KG1 (cell line): Measurements from ENCODE around the gene ST6GALNAC5.
"Not testable (repeated sequence)": the region's sequence is repeated elsewhere in the genome, so short reads cannot be mapped to it uniquely, and the experiment has no call there.

Experiments
- DNase-seq: peaks from one replicate; lab custom pipeline; 2025; lab: John Stamatoyannopoulos, UW

The ST6GALNAC5 gene

DNA sequence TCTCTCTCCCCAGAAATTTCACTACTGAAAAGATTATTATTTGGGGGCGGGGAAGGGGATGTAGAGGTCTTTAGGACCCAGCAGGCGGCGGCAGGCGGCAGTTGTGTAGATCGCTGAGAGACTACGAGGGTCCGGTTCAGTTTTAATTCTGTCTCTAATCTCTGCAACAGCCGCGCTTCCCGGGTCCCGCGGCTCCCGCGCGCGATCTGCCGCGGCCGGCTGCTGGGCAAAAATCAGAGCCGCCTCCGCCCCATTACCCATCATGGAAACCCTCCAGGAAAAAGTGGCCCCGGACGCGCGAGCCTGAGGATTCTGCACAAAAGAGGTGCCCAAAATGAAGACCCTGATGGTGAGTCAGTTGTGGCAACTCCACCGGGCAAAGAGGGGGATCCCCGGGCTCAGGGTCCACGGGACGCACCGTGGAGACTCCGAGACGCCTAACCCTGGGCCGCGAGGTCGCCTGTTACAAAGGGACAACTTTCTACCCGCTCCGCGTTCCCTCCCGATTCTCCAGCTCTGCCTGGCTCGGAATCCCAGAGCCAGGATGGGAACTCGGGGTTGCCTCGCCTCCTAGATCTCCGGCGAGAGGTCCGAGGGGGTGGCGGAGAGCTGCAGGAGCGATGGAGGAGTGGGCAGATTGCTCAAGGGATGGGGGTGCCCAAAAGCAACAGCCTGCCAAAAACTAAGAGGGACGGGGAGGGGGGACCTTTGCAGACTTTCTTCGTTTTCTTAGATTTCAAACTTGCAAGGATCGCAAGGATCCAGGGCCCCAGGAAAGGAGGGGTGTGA lies at the start of gene ST6GALNAC5:
Gene ST6GALNAC5 (plus strand): TSS at position 139 of the 789 bp plus-strand sequence.
- no peak for DNase-seq

- no peak for DNase-seq
Observed at GRCh38 chr1:76820028-76820427, 47.3 kb upstream of the ST6GALNAC5 start.

DNA sequence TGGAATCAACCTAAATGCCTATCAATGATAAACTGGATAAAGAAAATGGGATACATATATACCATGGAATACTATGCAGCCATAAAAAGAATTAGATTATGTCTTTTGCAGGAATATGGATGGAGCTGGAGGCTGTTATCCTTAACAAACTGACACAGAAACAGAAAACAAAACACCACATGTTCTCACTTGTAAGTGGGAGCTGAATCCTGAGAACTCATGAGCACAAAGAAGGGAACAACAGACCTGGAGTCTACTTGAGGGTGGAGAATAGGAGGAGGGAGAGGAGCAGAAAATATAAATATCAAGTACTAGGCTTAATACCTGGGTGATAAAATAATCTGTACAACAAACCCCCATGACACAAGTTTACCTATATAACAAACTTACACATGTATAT lies 44.3 kb upstream of the ST6GALNAC5 start:
- not testable (repeated sequence) for DNase-seq

- DNase-seq: no peak
Observed at GRCh38 chr1:76824106-76824505, 43.2 kb upstream of the ST6GALNAC5 start.

DNA sequence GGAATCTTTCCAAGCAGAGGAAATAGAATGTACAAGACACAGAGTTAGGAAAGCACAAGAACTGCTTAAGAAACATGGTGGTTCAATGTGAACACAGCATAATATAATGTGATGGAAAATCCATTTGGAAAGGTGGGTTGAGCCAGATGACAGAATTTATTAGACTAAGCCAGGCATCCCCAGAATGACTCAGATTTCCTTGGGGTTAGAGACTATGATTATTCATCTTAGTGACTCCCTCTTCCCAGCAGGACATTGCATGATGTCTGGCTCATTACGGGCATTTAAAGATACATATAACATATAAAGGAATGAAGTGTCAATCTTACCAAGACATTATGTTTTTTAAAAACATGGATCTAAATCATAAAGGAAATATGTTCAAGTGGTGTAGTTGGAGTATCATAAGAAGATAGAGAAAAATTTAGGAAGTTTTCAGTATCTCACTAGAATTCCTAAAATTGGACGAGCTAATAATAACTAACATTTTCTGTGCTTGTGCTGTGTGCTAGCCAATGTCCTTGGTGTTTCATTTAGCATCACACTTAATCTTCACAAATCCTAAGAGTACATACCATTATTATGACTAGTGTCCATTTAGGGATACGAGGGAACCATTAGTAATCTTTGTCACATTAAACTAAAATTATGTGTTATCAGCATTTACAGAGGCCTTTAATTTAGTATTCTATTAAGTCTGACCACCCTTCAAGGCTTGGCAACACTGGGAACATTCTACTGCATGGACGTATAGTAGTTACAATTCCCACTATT lies 41.0 kb upstream of the ST6GALNAC5 start:
- no peak for DNase-seq

DNA sequence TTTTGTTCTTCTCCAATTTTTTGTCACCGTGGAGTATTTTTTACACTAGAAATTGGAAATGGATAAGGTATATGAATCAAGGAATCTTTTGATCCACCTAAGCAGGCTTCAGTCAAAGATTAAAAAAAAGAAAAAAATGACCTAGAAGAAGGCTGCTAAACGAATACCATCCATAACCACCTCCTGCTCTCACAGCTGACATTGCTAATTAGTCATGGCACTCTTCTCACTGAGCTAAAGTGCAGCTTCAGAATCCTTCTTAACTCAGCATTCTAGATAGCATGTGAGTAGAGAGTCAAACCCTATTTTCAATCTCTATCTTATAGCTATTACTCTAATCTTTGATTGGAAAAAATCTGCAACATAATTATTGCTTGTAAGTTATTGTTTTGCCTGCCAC lies 40.2 kb upstream of the ST6GALNAC5 start:
- DNase-seq: no peak

DNA sequence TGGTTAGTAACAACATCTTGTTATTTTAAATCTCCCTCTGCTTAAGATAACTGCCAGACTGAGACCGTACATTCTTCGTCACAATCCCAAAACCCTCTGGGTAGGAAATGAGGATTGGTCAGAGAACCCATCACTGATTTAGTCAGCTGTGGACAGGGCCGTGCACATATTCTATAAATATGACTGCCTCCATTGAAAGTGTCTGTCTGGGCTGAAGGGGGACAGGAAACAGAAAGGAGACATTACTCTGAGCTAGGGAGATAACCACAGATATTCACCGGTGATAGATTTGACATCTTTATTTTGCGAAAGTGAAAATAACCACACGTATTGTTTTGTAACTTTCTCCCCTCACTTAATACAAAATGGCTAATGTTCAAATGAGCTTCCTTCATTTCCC lies 36.9 kb upstream of the ST6GALNAC5 start:
- DNase-seq: no peak

GRCh38 chr1:76832521-76832920 lies 34.8 kb upstream of the ST6GALNAC5 start:
- no peak for DNase-seq

- no peak for DNase-seq
Observed at GRCh38 chr1:76833151-76833550, 34.1 kb upstream of the ST6GALNAC5 start.

- DNase-seq: no peak
Observed at GRCh38 chr1:76833856-76834255, 33.4 kb upstream of the ST6GALNAC5 start.

- DNase-seq: no peak
Observed at GRCh38 chr1:76835203-76835602, 32.1 kb upstream of the ST6GALNAC5 start.

DNA sequence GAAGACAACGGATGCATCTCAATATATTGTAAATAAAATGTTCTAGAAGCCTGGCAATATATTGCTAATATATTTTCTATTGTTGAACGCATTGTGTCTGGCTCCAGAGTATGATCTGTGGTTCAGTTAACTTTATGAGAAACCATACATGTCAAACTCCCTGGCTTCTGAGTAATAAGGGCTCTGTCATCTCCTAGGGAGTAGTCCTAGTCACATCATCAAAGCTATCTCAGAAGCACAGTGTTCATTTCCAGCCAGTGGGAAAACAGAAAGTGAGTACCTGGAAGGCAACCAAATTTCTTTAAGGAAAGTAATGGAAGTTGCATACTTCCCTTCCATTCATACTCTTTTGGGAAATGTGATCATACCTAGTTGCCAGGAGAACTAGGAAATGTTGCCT lies 27.0 kb upstream of the ST6GALNAC5 start:
- no peak for DNase-seq

- no peak for DNase-seq
Observed at GRCh38 chr1:76841460-76841859, 25.8 kb upstream of the ST6GALNAC5 start.

- DNase-seq: no peak
Observed at GRCh38 chr1:76843821-76844464, 23.3 kb upstream of the ST6GALNAC5 start.

GRCh38 chr1:76854255-76854654 lies 13.0 kb upstream of the ST6GALNAC5 start:
- no peak for DNase-seq

- no peak for DNase-seq
Observed at GRCh38 chr1:76856104-76856503, 11.2 kb upstream of the ST6GALNAC5 start.

GRCh38 chr1:76857138-76857537 lies 10.1 kb upstream of the ST6GALNAC5 start:
- no peak for DNase-seq

- DNase-seq: no peak
Observed at GRCh38 chr1:76857973-76858372, 9.3 kb upstream of the ST6GALNAC5 start.

DNA sequence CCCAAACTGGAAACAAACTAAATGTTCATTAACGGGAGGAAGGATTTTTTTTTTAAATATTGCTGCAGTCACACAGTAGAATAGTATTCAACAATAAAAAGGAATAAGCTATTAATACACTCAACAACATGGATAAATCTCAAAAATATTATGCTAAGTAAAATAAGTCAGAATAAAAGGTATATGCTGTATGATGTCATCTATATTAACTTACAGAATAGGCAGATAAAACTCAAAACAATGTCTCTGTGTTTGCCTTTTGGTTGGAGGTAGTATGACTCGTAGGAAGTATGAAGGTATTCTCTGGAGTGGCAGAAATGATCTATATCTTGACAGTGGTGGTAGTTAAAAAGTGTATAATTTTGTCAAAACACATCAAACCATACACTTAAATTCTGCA lies 6.1 kb upstream of the ST6GALNAC5 start:
- DNase-seq: no peak

DNA sequence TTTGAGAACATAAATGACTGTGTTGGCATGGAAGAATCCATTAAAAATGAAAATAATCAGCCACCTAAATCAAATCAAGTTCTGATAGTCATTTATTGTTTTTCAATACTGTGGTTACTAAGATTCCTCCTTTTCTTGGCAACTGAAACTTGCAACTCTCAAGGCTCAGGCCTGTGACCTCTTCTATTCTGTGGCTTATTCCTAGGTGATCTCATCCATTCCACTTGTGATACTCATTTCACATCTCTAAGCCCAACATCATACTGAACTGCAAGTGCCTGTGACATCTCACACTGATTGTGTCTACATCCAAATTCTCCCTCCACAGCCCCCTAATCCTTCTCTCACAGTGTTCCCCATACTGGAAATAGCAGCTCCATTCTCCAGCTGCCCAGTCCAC lies 4.8 kb upstream of the ST6GALNAC5 start:
- no peak for DNase-seq

DNA sequence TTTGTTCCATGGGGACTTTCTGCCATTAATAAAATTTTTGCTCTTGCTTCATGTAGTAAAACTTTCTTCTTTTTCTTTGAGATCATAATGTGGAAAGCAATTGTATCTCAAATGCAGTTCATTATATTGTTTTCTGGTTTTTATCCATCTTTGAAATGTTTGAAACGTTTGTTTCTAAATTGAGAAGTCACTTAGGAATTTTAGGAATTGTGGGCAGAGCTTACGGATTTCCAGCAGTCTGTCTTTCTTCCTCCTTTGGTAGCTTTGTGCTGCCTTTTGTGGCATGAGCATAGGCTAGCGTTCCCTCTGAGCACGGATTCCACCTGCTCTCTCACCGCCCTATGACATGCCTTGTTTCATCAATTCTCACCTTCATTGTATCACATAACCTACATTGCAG lies 2.9 kb upstream of the ST6GALNAC5 start:
- DNase-seq: no peak

- DNase-seq: no peak
Observed at GRCh38 chr1:76865696-76866286, 1.5 kb upstream of the ST6GALNAC5 start.

DNA sequence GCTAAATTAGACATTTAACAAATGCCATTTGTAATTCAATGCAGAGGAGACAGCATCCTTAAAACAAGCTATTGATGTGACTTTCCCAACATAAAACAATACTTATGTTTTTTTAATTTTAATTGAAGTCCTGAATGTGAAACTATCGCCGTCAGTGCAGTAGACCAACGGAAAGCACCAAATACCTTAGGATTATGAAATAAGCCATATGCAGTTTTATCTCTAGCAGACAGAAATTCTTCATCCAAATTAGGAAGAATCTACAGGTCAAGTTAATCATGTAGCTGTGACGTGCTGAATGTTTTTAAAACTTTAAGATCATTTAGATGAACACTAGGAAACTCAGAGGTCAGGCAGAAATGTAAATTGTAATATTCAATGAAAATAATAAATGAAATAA lies 714 bp upstream of the ST6GALNAC5 start:
- DNase-seq: no peak
